Hepatocyte (in vitro differentiated cells): ENCODE data around the gene CGB2. TPM values are rescaled to one million over a fixed set of nuclear protein-coding genes. Genes with fewer than 3 reads are reported as not detected.

ENCODE experiments used
- DNase-seq: peaks from one replicate; pipeline ENCODE4 v3.0.0-alpha.2; 2016; ENCODE audit warnings: low spot score
- H2AFZ ChIP-seq: fragments of 200-600 bp; sonication (generic); 2 replicates; pipeline ENCODE4 v1.6.0; 2016; ENCODE audit warnings: antibody characterized with exemption, mild to moderate bottlenecking
- H3K27ac ChIP-seq: fragments of 200-600 bp; sonication (generic); 2 replicates; pipeline ENCODE4 v1.5.1; 2016; ENCODE audit warnings: mild to moderate bottlenecking
- H3K27me3 ChIP-seq: fragments of 200-600 bp; sonication (generic); 2 replicates; pipeline ENCODE4 v1.6.1; 2016
- H3K36me3 ChIP-seq: fragments of 200-600 bp; sonication (generic); replicated peaks from 2 replicates; pipeline ENCODE4 v1.5.1; 2016; ENCODE audit warnings: low read depth; ENCODE audit not compliant: insufficient read depth
- H3K4me1 ChIP-seq: fragments of 200-600 bp; sonication (generic); 2 replicates; pipeline ENCODE4 v1.5.1; 2016; ENCODE audit warnings: mild to moderate bottlenecking, moderate library complexity; ENCODE audit not compliant: insufficient read depth
- H3K4me2 ChIP-seq: fragments of 200-600 bp; sonication (generic); 2 replicates; pipeline ENCODE4 v1.6.0; 2016
- H3K4me3 ChIP-seq: fragments of 200-600 bp; sonication (generic); 2 replicates; pipeline ENCODE4 v1.5.1; 2016; ENCODE audit warnings: mild to moderate bottlenecking
- H3K79me2 ChIP-seq: fragments of 200-600 bp; sonication (generic); 2 replicates; pipeline ENCODE4 v1.6.0; 2017; ENCODE audit warnings: mild to moderate bottlenecking
- H3K9me2 ChIP-seq: fragments of 200-600 bp; sonication (generic); replicated peaks from 2 replicates; pipeline ENCODE4 v1.6.0; 2017; ENCODE audit warnings: mild to moderate bottlenecking; ENCODE audit not compliant: insufficient read depth
- H3K9me3 ChIP-seq: fragments of 200-600 bp; sonication (generic); 2 replicates; pipeline ENCODE4 v1.5.1; 2016; ENCODE audit warnings: low read depth, mild to moderate bottlenecking
- H4K20me1 ChIP-seq: fragments of 200-600 bp; sonication (generic); 2 replicates; pipeline ENCODE4 v1.6.0; 2016; ENCODE audit warnings: mild to moderate bottlenecking; ENCODE audit not compliant: insufficient read depth, poor library complexity, severe bottlenecking
- EZH2 ChIP-seq: fragments of 200-600 bp; sonication (generic); IDR thresholded peaks from 2 replicates; pipeline ENCODE4 v1.6.1; 2016; ENCODE audit warnings: antibody characterized with exemption, mild to moderate bottlenecking, borderline replicate concordance
- EZH2phosphoT487 ChIP-seq: fragments of 200-600 bp; sonication (generic); IDR thresholded peaks from one replicate; pipeline ENCODE4 v1.6.1; 2018; ENCODE audit warnings: antibody characterized with exemption, mild to moderate bottlenecking, low read depth, moderate library complexity; ENCODE audit not compliant: unreplicated experiment, severe bottlenecking
- WGBS: methylation state at CpG from one replicate; pipeline ENCODE4 v1.1.6; 2016; ENCODE audit warnings: low lambda C conversion rate; ENCODE audit errors: missing lambda C conversion rate; 5-methylcytosine and 5-hydroxymethylcytosine counted together
- polyA plus RNA-seq: library from polyadenylated mRNA; unstranded; fragments of >200 nt; fragmentation: Nextera tagmentation; extraction: Ambion mirVana; gene quantifications from 2 replicates; pipeline ENCODE4 v1.2.1, GENCODE V29; 2016
- total RNA-seq: library from RNA; depleted of rRNA; stranded (reverse); fragments of >200 nt; gene quantifications from 2 replicates; pipeline ENCODE4 v1.2.3, GENCODE V29; 2014
- TF ChIP-seq, protein P1 (sequence below): fragments of 200-600 bp; sonication (generic); IDR thresholded peaks from 2 replicates; pipeline ENCODE4 v1.5.1; 2016; ENCODE audit warnings: antibody characterized with exemption, mild to moderate bottlenecking; ENCODE audit not compliant: poor library complexity

The CGB2 gene
- total and polyA plus RNA-seq, 2 experiments from 2014 or later = not detected

DNA sequence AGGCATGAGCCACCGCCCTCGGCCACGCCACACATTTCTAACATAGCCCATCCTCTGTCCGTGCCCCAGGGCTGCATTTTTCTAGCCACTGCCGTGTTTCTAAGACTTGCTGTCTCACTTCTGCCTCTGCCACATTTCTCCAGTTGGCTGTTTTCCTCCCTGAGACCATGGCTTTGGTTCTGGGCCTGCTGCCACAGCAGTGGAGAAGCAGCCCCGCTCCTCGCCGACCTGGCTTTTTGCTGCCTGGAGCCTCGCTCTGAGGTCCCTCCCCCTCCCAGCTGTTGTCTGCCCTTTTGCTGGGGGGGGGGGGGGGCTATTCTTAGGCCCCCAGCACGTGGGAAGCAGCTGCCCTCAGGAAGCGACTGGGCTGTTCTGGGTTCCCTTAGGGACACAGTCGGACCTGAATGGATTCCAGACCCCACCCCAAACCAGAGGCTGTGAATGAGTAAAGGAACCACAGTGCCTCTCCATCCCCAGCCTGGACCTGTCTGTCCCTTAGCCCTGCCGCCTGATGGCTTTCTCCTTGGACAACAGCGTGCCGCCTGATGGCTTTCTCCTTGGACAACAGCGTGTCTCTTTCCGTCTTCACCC is 41.9 kb upstream of the CGB2 start:
- TF ChIP-seq EZH2 = no peak
- TF ChIP-seq, protein P1, sequence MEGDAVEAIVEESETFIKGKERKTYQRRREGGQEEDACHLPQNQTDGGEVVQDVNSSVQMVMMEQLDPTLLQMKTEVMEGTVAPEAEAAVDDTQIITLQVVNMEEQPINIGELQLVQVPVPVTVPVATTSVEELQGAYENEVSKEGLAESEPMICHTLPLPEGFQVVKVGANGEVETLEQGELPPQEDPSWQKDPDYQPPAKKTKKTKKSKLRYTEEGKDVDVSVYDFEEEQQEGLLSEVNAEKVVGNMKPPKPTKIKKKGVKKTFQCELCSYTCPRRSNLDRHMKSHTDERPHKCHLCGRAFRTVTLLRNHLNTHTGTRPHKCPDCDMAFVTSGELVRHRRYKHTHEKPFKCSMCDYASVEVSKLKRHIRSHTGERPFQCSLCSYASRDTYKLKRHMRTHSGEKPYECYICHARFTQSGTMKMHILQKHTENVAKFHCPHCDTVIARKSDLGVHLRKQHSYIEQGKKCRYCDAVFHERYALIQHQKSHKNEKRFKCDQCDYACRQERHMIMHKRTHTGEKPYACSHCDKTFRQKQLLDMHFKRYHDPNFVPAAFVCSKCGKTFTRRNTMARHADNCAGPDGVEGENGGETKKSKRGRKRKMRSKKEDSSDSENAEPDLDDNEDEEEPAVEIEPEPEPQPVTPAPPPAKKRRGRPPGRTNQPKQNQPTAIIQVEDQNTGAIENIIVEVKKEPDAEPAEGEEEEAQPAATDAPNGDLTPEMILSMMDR = no peak
- no peak for TF ChIP-seq EZH2phosphoT487
- H3K27ac ChIP-seq = no peak overlapping the region
- H3K9me3 ChIP-seq = no peaks in the 10 kb centered on the region
- peaks cover 4% of the 10 kb centered on the region for H4K20me1 ChIP-seq
- DNase-seq = no peak
- 92% methylated on average over 15 of the region's 17 CpGs for WGBS
- H3K4me3 ChIP-seq = no peak overlapping the region
- no peaks in the 10 kb centered on the region for H3K36me3 ChIP-seq
- H3K4me1 ChIP-seq = peaks cover 17% of the 10 kb centered on the region
- H3K9me2 ChIP-seq = no peaks in the 10 kb centered on the region
- H3K4me2 ChIP-seq = no peak overlapping the region
- peaks cover 39% of the 10 kb centered on the region for H3K79me2 ChIP-seq
- no peak overlapping the region for H2AFZ ChIP-seq
- H3K27me3 ChIP-seq = no peaks in the 10 kb centered on the region

DNA sequence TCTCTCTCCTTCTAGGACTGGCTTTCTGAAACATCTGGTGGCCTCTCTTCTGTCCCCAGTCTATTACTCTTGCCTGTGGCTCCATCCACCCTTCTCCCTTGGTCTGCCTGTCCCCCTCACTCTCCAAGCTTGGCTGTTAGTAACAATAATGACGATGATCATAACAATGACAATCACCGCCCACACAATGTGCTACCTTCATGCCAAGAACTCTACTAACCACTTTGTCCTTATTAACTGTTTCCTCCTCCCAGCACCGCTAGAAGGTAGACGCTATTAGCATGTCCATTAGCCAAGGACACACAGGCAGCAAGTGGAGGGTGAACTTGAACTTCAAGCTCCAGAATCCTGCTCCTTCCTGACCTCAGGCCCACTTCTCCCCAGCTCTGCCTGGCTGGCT is 41.3 kb upstream of the CGB2 start:
- H3K36me3 ChIP-seq = no peaks in the 10 kb centered on the region
- no peak overlapping the region for H3K27ac ChIP-seq
- no peak for DNase-seq
- TF ChIP-seq, protein P1 = no peak
- TF ChIP-seq EZH2phosphoT487 (no peak), EZH2 (no peak)
- 93% methylated on average over 4 of the region's 4 CpGs for WGBS
- no peak overlapping the region for H2AFZ ChIP-seq
- H4K20me1 ChIP-seq = peaks cover 4% of the 10 kb centered on the region
- no peaks in the 10 kb centered on the region for H3K9me2 ChIP-seq
- H3K79me2 ChIP-seq = peaks cover 45% of the 10 kb centered on the region
- no peaks in the 10 kb centered on the region for H3K27me3 ChIP-seq
- H3K9me3 ChIP-seq = no peaks in the 10 kb centered on the region
- no peak overlapping the region for H3K4me3 ChIP-seq
- no peak overlapping the region for H3K4me2 ChIP-seq
- peaks cover 18% of the 10 kb centered on the region for H3K4me1 ChIP-seq

DNA sequence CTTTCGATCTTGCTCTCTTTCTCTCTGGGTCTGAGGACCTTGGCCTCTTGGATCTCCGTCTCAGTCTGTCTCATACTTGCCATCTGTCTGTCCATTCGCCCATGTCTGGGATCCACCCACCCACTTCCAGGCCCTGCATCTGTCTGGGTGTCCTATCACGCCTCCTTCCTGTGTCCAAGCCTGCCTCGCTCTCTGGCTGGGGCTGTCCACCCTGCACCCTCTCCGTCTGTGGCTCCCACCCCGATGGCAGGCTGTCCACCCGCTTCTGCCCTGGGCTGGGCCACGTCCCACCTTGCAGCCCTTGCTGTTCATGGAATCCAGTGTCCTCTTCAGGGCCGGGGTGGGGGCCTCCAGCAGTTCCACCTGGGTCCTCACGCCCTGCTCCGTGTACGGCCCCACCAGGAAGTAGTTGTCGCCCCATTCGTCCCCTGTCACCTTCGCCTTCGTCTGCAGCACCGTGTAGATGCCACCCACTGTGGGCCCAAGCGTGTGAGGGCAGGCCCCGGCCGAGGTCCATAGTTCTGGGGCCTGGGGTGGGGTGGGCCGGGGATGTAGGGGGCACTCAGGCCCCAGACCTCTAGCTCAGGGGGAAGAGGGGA is 40.6 kb upstream of the CGB2 start:
- WGBS = 92% methylated on average over 18 of the region's 22 CpGs
- Histone ChIP-seq H3K4me1 (peaks cover 18% of the 10 kb centered on the region), H3K36me3 (no peaks in the 10 kb centered on the region), H3K27me3 (no peaks in the 10 kb centered on the region), H3K4me2 (peak overlapping the region; percentile 94), H4K20me1 (peaks cover 4% of the 10 kb centered on the region), H2AFZ (no peak overlapping the region), H3K4me3 (no peak overlapping the region), H3K9me3 (no peaks in the 10 kb centered on the region), H3K9me2 (no peaks in the 10 kb centered on the region), H3K27ac (peak overlapping the region; percentile 94), H3K79me2 (peaks cover 52% of the 10 kb centered on the region)
- TF ChIP-seq EZH2 (no peak), EZH2phosphoT487 (no peak)
- TF ChIP-seq, protein P1 = no peak
- DNase-seq = no peak
